ENCODE results near the gene XRCC3.

The XRCC3 gene

GRCh38 chr14:103714063-103714724 is 1.1 kb downstream of the XRCC3 start:
- no peak for DNase-seq (ENCODE audit: low spot score in 2 of 2)

GRCh38 chr14:103713304-103714062 is 1.8 kb downstream of the XRCC3 start:
- Mint-ChIP-seq H3K27ac (ENCODE audit: low read depth) (peak overlapping the region; percentile 78), H3K27me3 (no peaks in the 10 kb centered on the region), H3K9me3 (no peaks in the 10 kb centered on the region), H3K36me3 (ENCODE audit: insufficient read depth) (peaks cover 14% of the 10 kb centered on the region), H3K4me1 (peaks cover 37% of the 10 kb centered on the region), H3K4me3 (peak overlapping the region; percentile 93)
- DNase-seq (ENCODE audit: low spot score in 2 of 2) (no peak), ATAC-seq (replicated peaks; ENCODE audit: extremely low read depth, poor library complexity, severe bottlenecking) (no peak)

More at GRCh38 chr14:103714063-103714724, 1.1 kb downstream of the XRCC3 start:
- Mint-ChIP-seq H3K36me3 (ENCODE audit: insufficient read depth) (peaks cover 14% of the 10 kb centered on the region), H3K4me3 (peak overlapping the region; percentile 93), H3K4me1 (peaks cover 44% of the 10 kb centered on the region), H3K9me3 (no peaks in the 10 kb centered on the region), H3K27ac (ENCODE audit: low read depth) (peak overlapping the region; percentile 94), H3K27me3 (no peaks in the 10 kb centered on the region)
- no peak for ATAC-seq (replicated peaks; ENCODE audit: extremely low read depth, poor library complexity, severe bottlenecking)

GRCh38 chr14:103712633-103713247 is 2.5 kb downstream of the XRCC3 start:
- H3K27me3 Mint-ChIP-seq = no peaks in the 10 kb centered on the region
- peak overlapping the region; percentile 78 for H3K27ac Mint-ChIP-seq (ENCODE audit: low read depth)
- ATAC-seq (replicated peaks; ENCODE audit: extremely low read depth, poor library complexity, severe bottlenecking) = no peak
- H3K4me1 Mint-ChIP-seq = peaks cover 30% of the 10 kb centered on the region
- H3K36me3 Mint-ChIP-seq (ENCODE audit: insufficient read depth) = peaks cover 18% of the 10 kb centered on the region
- no peaks in the 10 kb centered on the region for H3K9me3 Mint-ChIP-seq
- no peak for DNase-seq (ENCODE audit: low spot score in 2 of 2)
- no peak overlapping the region for H3K4me3 Mint-ChIP-seq

- Mint-ChIP-seq H3K27ac (ENCODE audit: low read depth) (no peak overlapping the region), H3K27me3 (no peaks in the 10 kb centered on the region), H3K4me3 (no peak overlapping the region), H3K36me3 (ENCODE audit: insufficient read depth) (peaks cover 18% of the 10 kb centered on the region), H3K9me3 (no peaks in the 10 kb centered on the region), H3K4me1 (peaks cover 20% of the 10 kb centered on the region)
- ATAC-seq (replicated peaks; ENCODE audit: extremely low read depth, poor library complexity, severe bottlenecking) (no peak), DNase-seq (ENCODE audit: low spot score in 2 of 2) (no peak)
Measured at GRCh38 chr14:103711516-103712431, 3.5 kb downstream of the XRCC3 start.

GRCh38 chr14:103710771-103711377 is 4.4 kb downstream of the XRCC3 start:
- Mint-ChIP-seq H3K9me3 (no peaks in the 10 kb centered on the region), H3K4me3 (no peak overlapping the region), H3K27ac (ENCODE audit: low read depth) (no peak overlapping the region), H3K4me1 (peaks cover 18% of the 10 kb centered on the region), H3K27me3 (no peaks in the 10 kb centered on the region), H3K36me3 (ENCODE audit: insufficient read depth) (peaks cover 14% of the 10 kb centered on the region)
- no peak for DNase-seq (ENCODE audit: low spot score in 2 of 2)
- no peak for ATAC-seq (replicated peaks; ENCODE audit: extremely low read depth, poor library complexity, severe bottlenecking)

- Mint-ChIP-seq H3K4me1 (peaks cover 12% of the 10 kb centered on the region), H3K27ac (ENCODE audit: low read depth) (no peak overlapping the region), H3K27me3 (no peaks in the 10 kb centered on the region), H3K4me3 (no peak overlapping the region), H3K9me3 (no peaks in the 10 kb centered on the region), H3K36me3 (ENCODE audit: insufficient read depth) (peaks cover 10% of the 10 kb centered on the region)
- no peak for DNase-seq (ENCODE audit: low spot score in 2 of 2)
- ATAC-seq (replicated peaks; ENCODE audit: extremely low read depth, poor library complexity, severe bottlenecking) = no peak
Measured at GRCh38 chr14:103709814-103710213, 5.4 kb downstream of the XRCC3 start.

GRCh38 chr14:103708750-103709187 is 6.5 kb downstream of the XRCC3 start:
- H3K9me3 Mint-ChIP-seq = no peaks in the 10 kb centered on the region
- H3K36me3 Mint-ChIP-seq (ENCODE audit: insufficient read depth) = peaks cover 9% of the 10 kb centered on the region
- H3K4me3 Mint-ChIP-seq = no peak overlapping the region
- no peak overlapping the region for H3K27ac Mint-ChIP-seq (ENCODE audit: low read depth)
- DNase-seq (ENCODE audit: low spot score in 2 of 2) (no peak), ATAC-seq (replicated peaks; ENCODE audit: extremely low read depth, poor library complexity, severe bottlenecking) (no peak)
- H3K4me1 Mint-ChIP-seq = peaks cover 7% of the 10 kb centered on the region
- H3K27me3 Mint-ChIP-seq = no peaks in the 10 kb centered on the region

- Mint-ChIP-seq H3K9me3 (no peaks in the 10 kb centered on the region), H3K4me1 (no peaks in the 10 kb centered on the region), H3K4me3 (no peak overlapping the region), H3K27ac (ENCODE audit: low read depth) (no peak overlapping the region), H3K36me3 (ENCODE audit: insufficient read depth) (peaks cover 9% of the 10 kb centered on the region), H3K27me3 (no peaks in the 10 kb centered on the region)
- no peak for ATAC-seq (replicated peaks; ENCODE audit: extremely low read depth, poor library complexity, severe bottlenecking)
- DNase-seq (ENCODE audit: low spot score in 2 of 2) = no peak
Measured at GRCh38 chr14:103707329-103708263, 7.7 kb downstream of the XRCC3 start.

GRCh38 chr14:103706551-103707328 is 8.5 kb downstream of the XRCC3 start:
- Mint-ChIP-seq H3K36me3 (ENCODE audit: insufficient read depth) (peaks cover 9% of the 10 kb centered on the region), H3K27me3 (no peaks in the 10 kb centered on the region), H3K4me1 (no peaks in the 10 kb centered on the region), H3K27ac (ENCODE audit: low read depth) (no peak overlapping the region), H3K9me3 (no peaks in the 10 kb centered on the region), H3K4me3 (no peak overlapping the region)
- no peak for DNase-seq (ENCODE audit: low spot score in 2 of 2)
- no peak for ATAC-seq (replicated peaks; ENCODE audit: extremely low read depth, poor library complexity, severe bottlenecking)

- ATAC-seq (replicated peaks; ENCODE audit: extremely low read depth, poor library complexity, severe bottlenecking) (no peak), DNase-seq (ENCODE audit: low spot score in 2 of 2) (no peak)
- Mint-ChIP-seq H3K4me1 (no peaks in the 10 kb centered on the region), H3K36me3 (ENCODE audit: insufficient read depth) (peaks cover 12% of the 10 kb centered on the region), H3K4me3 (no peak overlapping the region), H3K9me3 (no peaks in the 10 kb centered on the region), H3K27ac (ENCODE audit: low read depth) (no peak overlapping the region), H3K27me3 (no peaks in the 10 kb centered on the region)
Measured at GRCh38 chr14:103705504-103706284, 9.6 kb downstream of the XRCC3 start.
